GM18907 (cell line): ENCODE results near the gene ATXN1.
"Not testable (repeated sequence)": the region's sequence is repeated elsewhere in the genome, so short reads cannot be mapped to it uniquely, and the experiment has no call there.

Experiments
- ATAC-seq: cut with Tn5 transposase; IDR thresholded peaks from one replicate; pipeline ENCODE4 v1.9.1; 2021; ENCODE audit warnings: mild to moderate bottlenecking, moderate library complexity; ENCODE audit not compliant: unreplicated experiment

Gene ATXN1

GRCh38 chr6:16760516-16761470 is at the start of gene ATXN1:
TSS of gene ATXN1 (minus strand) at chr6:16761460.
- peak; percentile 6 for ATAC-seq

GRCh38 chr6:16810411-16810810 is 49.2 kb upstream of the ATXN1 start:
- ATAC-seq: no peak

DNA sequence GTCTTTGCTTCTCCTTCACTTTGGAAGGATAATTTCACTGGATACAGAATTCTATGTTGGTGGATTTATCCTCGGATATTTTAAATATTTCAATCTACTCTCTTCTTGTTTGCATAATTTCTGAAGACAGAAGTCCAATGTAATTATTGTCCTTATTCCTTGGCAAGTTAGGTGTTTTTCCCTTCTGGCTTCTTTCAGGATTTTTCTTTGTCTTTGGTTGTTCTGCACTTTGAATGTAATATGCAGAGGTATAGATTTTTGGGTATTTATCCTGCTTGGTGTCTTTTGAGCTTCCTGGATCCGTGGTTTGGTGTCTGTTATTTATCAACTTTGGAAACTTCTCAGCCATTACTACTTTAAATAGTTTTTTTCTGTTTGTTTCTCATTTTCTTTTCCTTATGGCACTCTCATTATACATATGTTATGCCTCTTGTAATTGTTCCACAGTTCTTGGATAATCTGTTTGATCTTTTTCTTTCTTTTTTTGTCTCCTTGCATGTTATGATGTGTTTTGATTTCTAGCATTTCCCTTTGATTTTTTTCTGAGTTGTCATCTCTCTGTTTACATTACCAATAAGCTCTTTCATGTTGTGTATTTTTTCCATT is 48.6 kb upstream of the ATXN1 start:
- no peak for ATAC-seq

- no peak for ATAC-seq
These were observed 46.7 kb upstream of the ATXN1 start for GRCh38 chr6:16807956-16808355.

DNA sequence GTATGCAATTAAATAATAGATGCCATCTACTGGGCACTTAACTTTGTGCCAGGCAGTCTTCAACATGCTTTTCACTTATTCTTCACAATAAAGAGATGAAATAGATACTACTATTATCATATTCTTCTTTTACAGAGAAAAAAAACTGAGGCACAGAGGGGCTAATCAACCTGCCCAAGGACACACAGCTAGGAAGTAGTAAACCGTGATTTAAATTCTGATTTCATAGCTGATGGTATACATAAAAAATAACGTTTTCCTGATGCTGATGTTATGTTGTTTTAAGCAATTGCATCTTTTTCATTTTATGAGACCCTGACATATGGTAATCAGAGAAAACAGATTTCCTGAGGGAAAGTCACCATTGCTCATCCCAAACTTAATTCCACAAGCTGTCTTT is 45.1 kb upstream of the ATXN1 start:
- no peak for ATAC-seq

DNA sequence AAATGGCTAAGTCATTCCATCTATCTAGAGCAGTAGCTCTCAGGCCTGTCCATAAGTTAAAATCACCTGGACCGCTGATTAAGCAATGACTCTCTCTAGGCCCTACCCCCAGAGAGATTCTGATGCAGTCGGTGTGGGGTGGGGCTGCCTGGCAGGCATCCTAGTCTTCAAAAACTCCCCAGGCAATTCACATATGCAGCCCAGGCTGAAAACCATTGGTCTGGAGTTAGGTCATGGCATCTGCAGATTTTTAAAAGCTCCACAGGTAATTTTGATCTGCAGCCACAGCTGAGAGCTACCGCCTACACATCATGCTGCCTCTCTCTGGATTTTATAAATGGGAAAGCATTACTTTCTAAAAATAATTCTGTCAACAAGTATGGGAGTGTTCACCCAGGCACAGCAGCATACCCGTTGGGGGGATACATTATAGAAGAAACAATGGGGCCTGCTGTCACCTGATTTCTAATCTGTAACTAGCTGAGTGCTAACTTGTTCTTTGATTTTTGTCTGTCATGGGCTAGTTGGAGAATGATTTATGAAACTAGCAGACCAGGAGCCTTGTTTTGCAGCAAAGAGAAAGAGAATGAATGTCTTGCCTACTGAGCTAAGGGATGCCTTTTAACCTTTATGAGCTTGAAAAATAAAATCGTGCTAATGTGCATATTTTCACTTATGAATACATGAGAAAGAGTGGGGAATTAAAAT is 44.1 kb upstream of the ATXN1 start:
- no peak for ATAC-seq

DNA sequence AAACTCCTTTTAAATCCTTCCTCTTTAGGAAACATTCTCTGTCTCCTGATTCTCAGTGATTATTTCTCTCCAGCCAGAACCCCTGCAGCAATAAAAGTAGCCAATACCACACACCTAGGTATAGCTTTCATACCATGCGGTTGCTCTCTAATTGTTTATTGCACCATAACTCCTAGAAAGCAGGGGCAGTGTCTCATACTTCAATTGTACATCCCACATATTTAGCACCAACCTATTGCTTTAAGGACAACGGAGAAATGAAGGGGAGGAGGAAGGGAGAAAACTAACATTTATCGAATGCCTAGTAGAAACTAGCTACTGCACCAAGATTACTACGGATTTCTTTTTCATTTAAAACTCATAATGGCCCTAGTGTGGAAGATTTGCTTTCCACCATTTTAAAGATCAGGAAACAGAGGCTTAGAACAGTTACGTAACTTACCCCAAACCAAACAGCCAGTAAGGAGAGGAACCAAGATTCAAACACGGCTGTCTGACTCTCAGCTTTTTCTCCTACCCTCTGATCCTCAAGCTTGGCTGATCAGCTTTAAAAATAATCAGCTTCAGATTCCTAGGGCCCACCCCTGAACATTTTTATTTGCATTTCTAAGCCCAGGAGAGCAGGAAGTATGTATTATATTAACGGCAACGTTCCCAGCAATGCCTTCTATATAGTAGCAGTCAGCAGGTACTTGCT is 43.4 kb upstream of the ATXN1 start:
- ATAC-seq: no peak

DNA sequence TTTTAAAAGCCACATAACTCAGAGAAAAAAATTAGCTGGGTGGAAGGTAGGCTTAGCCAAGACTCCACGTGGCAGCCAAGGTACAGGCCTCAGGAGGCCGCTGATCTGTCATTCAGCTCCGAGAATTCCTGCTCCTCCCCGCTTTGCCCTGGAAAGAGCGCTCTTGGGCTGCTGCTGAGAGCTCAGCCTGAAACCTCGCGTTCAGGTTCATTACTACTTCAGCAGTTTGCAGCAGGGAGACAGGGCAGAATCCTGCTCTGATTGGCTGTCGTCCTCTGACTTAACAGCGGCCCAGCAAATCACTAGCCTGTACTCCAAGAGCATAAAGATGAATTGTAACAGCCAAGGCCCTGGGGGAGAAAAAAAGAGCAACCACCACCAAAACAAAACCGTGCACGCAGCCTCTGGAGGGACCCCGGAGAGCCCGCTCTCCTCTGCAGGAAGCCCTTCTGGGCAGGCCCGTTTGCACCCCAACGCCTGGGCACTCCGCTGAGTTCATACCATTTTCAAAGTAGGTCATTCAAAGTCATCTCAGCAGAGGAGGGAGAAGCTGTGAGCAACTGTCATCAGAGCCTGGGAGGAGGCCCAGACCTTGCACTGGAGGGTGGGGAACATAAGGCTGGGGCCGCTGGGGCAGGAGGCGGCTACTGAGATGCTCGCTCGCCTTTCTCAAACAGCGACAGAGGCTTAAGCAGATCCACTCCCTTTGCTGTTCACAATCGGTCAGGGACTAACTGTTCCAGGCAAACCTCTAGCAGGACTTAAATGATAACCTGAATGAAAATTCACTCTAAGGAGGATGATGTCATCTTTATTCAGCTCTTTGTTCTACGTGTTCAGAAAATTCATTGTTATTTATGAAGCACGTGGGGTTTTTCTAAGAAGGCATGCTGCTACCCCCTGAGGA is 42.3 kb upstream of the ATXN1 start:
- no peak for ATAC-seq

GRCh38 chr6:16802071-16802470 is 40.8 kb upstream of the ATXN1 start:
- no peak for ATAC-seq

- no peak for ATAC-seq
These were observed 39.7 kb upstream of the ATXN1 start for GRCh38 chr6:16800942-16801341.

- ATAC-seq: no peak
These were observed 39.1 kb upstream of the ATXN1 start for GRCh38 chr6:16800341-16800740.

DNA sequence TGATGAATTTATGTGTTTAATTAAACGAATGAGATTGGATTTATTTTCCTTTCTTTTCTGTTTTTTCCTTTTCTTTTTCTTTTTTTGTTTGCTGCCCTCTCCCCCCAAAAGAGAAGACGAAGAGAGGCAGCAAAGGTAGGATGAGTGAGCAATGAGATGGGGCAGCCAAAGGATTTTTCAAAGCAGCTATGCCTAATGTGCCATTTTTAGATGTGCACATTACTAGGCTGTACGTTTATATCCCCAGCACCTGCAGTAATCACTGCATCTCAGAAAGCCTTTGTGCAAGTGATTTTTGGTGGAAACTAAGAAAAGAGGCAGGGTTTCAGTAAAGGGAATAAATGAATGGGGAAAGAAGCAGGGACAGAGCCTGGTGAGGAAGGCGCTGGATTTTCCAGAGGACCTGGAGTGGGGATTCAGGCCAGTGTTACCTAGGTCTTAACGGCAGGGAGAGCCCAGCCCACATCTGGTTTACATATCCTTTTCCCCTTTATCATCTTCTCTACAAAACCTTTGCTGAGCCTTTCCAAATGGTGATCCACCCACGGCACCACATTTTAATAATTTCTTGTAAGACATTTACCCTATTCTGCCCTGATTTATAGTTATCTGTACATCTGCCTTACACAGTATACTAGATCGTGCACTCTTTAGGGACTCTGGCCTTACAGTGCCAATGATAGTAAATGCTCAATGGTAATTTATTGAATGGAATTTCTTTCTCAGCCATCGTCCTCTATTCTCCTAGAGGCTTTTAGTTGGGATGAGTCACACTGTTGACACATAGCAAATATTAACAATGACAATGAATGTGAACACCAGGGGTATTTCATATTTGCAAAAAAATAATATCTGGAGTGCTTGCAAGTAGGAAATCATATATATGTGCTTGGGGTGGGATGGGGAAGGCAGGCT is 38.3 kb upstream of the ATXN1 start:
- ATAC-seq: no peak

GRCh38 chr6:16793828-16794412 is 32.7 kb upstream of the ATXN1 start:
- no peak for ATAC-seq

GRCh38 chr6:16789329-16790038 is 28.2 kb upstream of the ATXN1 start:
- no peak for ATAC-seq

GRCh38 chr6:16787128-16787682 is 25.9 kb upstream of the ATXN1 start:
- ATAC-seq: no peak

- ATAC-seq: no peak
These were observed 24.2 kb upstream of the ATXN1 start for GRCh38 chr6:16785496-16785895.

GRCh38 chr6:16784957-16785356 is 23.7 kb upstream of the ATXN1 start:
- not testable (repeated sequence) for ATAC-seq
